ENCODE measurements around the gene RALGPS1. TPM values are rescaled to one million over a fixed set of nuclear protein-coding genes. Genes with fewer than 3 reads are reported as not detected.

RALGPS1 gene
- total RNA-seq, 1 experiment from 2014 or later, result 18.6 TPM

DNA sequence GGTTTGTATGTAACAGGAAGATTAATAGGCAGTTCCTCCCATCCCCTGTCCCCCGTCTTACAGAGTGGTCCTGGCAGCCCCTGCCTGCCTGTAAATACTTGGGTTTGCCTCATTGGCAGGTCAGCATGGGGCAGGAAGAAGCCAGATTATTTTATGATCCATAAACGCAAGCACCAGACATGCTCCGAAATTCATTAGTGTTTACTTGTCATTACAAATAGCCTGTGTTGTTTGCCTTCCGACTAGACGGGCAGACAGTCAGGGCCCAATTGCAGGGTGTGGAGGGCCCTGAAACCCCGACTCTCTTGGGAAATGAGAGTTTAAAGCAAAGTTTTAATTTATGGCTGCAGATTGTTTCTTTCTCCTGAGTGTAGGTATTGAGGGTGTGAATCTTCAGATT lies 97.2 kb downstream of the RALGPS1 start:
- Histone ChIP-seq H3K27ac (ENCODE audit: insufficient read length, low read depth, low read length) (no peak overlapping the region), H3K9me3 (ENCODE audit: control insufficient read depth, low read depth, low read length) (no peaks in the 10 kb centered on the region), H4K5ac (ENCODE audit: insufficient read length, low read depth, low read length) (no peak overlapping the region), H4K20me1 (ENCODE audit: control insufficient read depth, insufficient read depth, insufficient read length) (no peaks in the 10 kb centered on the region), H4K8ac (replicated peaks; ENCODE audit: insufficient read length, low read depth, low read length) (no peak overlapping the region), H3K4me2 (ENCODE audit: insufficient read depth, insufficient read length, low read length) (no peak overlapping the region), H3K14ac (ENCODE audit: insufficient read depth, low read length) (no peak overlapping the region), H3K18ac (ENCODE audit: insufficient read length, low read depth, low read length) (no peak overlapping the region), H3K23me2 (ENCODE audit: insufficient read length, low read depth, low read length, poor library complexity, severe bottlenecking) (no peaks in the 10 kb centered on the region), H2AFZ (ENCODE audit: low read length) (no peak overlapping the region), H2BK20ac (ENCODE audit: low read depth, low read length, poor library complexity, severe bottlenecking) (no peak overlapping the region), H3K56ac (ENCODE audit: insufficient read length, low read depth, low read length) (no peak overlapping the region), H3K4me1 (ENCODE audit: insufficient read depth, low read length) (no peaks in the 10 kb centered on the region), H2BK15ac (ENCODE audit: low read depth, low read length) (no peak overlapping the region), H3K79me1 (ENCODE audit: insufficient read depth, low read depth, low read length, poor library complexity, severe bottlenecking) (no peaks in the 10 kb centered on the region), H2BK12ac (ENCODE audit: insufficient read length, low read depth, low read length) (no peak overlapping the region), H2BK120ac (ENCODE audit: low read depth, low read length, poor library complexity, severe bottlenecking) (no peak overlapping the region), H2BK5ac (ENCODE audit: insufficient read length, low read length) (no peak overlapping the region), H2AK5ac (ENCODE audit: insufficient read length, low read length) (no peak overlapping the region), H3K4ac (ENCODE audit: low read depth, low read length) (no peak overlapping the region), H3K27me3 (ENCODE audit: insufficient read depth, low read length) (no peaks in the 10 kb centered on the region), H4K91ac (ENCODE audit: insufficient read length, low read depth, low read length) (no peak overlapping the region), H3T11ph (ENCODE audit: low read length) (no peak overlapping the region), H3K23ac (ENCODE audit: insufficient read length, low read depth, low read length) (no peak overlapping the region), H3K9ac (ENCODE audit: extremely low read depth, insufficient read length, low read length) (no peak overlapping the region), H3K79me2 (ENCODE audit: insufficient read depth, low read length) (no peaks in the 10 kb centered on the region; the same call in 1 of the 2 replicates)
- Mint-ChIP-seq H3K36me3 (ENCODE audit: insufficient read depth in 1 of 3, low read depth in 3 of 3) (no peaks in the 10 kb centered on the region), H3K27ac (no peak overlapping the region), H3K4me1 (peaks cover 10 to 12% of the 10 kb centered on the region in 2 experiments), H3K4me3 (no peak overlapping the region), H3K27me3 (ENCODE audit: low read depth) (no peaks in the 10 kb centered on the region; the same call in 1 of the 2 replicates), H3K9me3 (no peaks in the 10 kb centered on the region)
- no CpG with 5 or more reads among the region's 6 CpGs for WGBS (ENCODE audit: extremely low coverage, insufficient read length, low lambda C conversion rate)
- DNase-seq, result no peak
- TF ChIP-seq, protein P1, sequence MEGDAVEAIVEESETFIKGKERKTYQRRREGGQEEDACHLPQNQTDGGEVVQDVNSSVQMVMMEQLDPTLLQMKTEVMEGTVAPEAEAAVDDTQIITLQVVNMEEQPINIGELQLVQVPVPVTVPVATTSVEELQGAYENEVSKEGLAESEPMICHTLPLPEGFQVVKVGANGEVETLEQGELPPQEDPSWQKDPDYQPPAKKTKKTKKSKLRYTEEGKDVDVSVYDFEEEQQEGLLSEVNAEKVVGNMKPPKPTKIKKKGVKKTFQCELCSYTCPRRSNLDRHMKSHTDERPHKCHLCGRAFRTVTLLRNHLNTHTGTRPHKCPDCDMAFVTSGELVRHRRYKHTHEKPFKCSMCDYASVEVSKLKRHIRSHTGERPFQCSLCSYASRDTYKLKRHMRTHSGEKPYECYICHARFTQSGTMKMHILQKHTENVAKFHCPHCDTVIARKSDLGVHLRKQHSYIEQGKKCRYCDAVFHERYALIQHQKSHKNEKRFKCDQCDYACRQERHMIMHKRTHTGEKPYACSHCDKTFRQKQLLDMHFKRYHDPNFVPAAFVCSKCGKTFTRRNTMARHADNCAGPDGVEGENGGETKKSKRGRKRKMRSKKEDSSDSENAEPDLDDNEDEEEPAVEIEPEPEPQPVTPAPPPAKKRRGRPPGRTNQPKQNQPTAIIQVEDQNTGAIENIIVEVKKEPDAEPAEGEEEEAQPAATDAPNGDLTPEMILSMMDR (conservative IDR thresholded peaks at IDR 0.05), result no peak

Measured in H9 (cell line).